WTC11 (cell line): ENCODE measurements around the gene MUC21. TPM values are rescaled to one million over a fixed set of nuclear protein-coding genes. Genes with fewer than 3 reads are reported as not detected.

Source experiments
- ATAC-seq: fragments of 200-7000 bp; cut with Tn5 transposase; 2 replicates; pipeline ENCODE4 v1.10.0; 2021; ENCODE audit warnings: mild to moderate bottlenecking, moderate library complexity
- CTCF ChIA-PET: fragments of 300-600 bp; sonication (Branson Sonifier 250); formaldehyde crosslinking; loops from one replicate; lab custom pipeline; 2021; ENCODE audit warnings: antibody characterized with exemption; lab: Charles Lee
- POLR2A ChIA-PET: fragments of 350-600 bp; sonication (Branson Sonifier 250); formaldehyde crosslinking; loops from one replicate; lab custom pipeline; 2021; ENCODE audit warnings: antibody characterized with exemption; lab: Charles Lee
- DNase-seq: peaks from one replicate; pipeline ENCODE4 v3.0.0; 2021; ENCODE audit warnings: low spot score
- H3K27ac Mint-ChIP-seq: 2 replicates; pipeline ENCODE4 v1.8.0; 2021; ENCODE audit warnings: mixed read lengths
- H3K27me3 Mint-ChIP-seq: 2 replicates; pipeline ENCODE4 v1.8.0; 2021; ENCODE audit warnings: low read depth, mild to moderate bottlenecking, moderate library complexity, mixed read lengths
- H3K36me3 Mint-ChIP-seq: 2 replicates; pipeline ENCODE4 v1.8.0; 2021; ENCODE audit warnings: mixed read lengths
- H3K4me1 Mint-ChIP-seq: 2 replicates; pipeline ENCODE4 v1.8.0; 2022; ENCODE audit warnings: mixed read lengths
- H3K4me3 Mint-ChIP-seq: 2 replicates; pipeline ENCODE4 v1.8.0; 2021; ENCODE audit warnings: mild to moderate bottlenecking, moderate library complexity, mixed read lengths
- H3K9me3 Mint-ChIP-seq: 2 replicates; pipeline ENCODE4 v1.8.0; 2021; ENCODE audit warnings: mixed read lengths
- AFF4 ChIP-seq: sonication (generic); formaldehyde crosslinking; IDR thresholded peaks from 2 replicates; pipeline ENCODE4 v1.8.1; 2023; ENCODE audit warnings: mild to moderate bottlenecking, missing genetic modification reagents, borderline replicate concordance
- E2F1 ChIP-seq: sonication (generic); formaldehyde crosslinking; IDR thresholded peaks from 2 replicates; pipeline ENCODE4 v1.8.0; 2022; ENCODE audit warnings: mild to moderate bottlenecking, missing genetic modification reagents
- E2F5 ChIP-seq: sonication (generic); formaldehyde crosslinking; IDR thresholded peaks from 2 replicates; pipeline ENCODE4 v1.8.1; 2022; ENCODE audit warnings: mild to moderate bottlenecking, moderate library complexity, missing genetic modification reagents
- ESRRA ChIP-seq: sonication (generic); formaldehyde crosslinking; IDR thresholded peaks from 2 replicates; pipeline ENCODE4 v1.8.1; 2022; ENCODE audit warnings: mild to moderate bottlenecking, missing genetic modification reagents, borderline replicate concordance
- FOXK1 ChIP-seq: sonication (generic); formaldehyde crosslinking; IDR thresholded peaks from 2 replicates; pipeline ENCODE4 v1.8.0; 2022; ENCODE audit warnings: mild to moderate bottlenecking, moderate library complexity, missing genetic modification reagents
- GRHL2 ChIP-seq: fragments of 250-450 bp; sonication (Bioruptor Pico); IDR thresholded peaks from 2 replicates; pipeline ENCODE4 v1.8.0; 2022; ENCODE audit warnings: mild to moderate bottlenecking, moderate library complexity; ENCODE audit not compliant: insufficient replicate concordance, severe bottlenecking
- IRF1 ChIP-seq: sonication (generic); formaldehyde crosslinking; IDR thresholded peaks from 2 replicates; pipeline ENCODE4 v1.8.0; 2023; ENCODE audit warnings: missing genetic modification reagents
- IRF2 ChIP-seq: sonication (generic); formaldehyde crosslinking; IDR thresholded peaks from 2 replicates; pipeline ENCODE4 v1.8.0; 2022; ENCODE audit warnings: low read depth, missing genetic modification reagents, borderline replicate concordance
- JUN ChIP-seq: sonication (generic); formaldehyde crosslinking; IDR thresholded peaks from 2 replicates; pipeline ENCODE4 v1.8.0; 2023; ENCODE audit warnings: mild to moderate bottlenecking, missing genetic modification reagents
- MYBL2 ChIP-seq: sonication (generic); formaldehyde crosslinking; IDR thresholded peaks from 2 replicates; pipeline ENCODE4 v1.8.1; 2023; ENCODE audit warnings: mild to moderate bottlenecking, moderate library complexity, missing genetic modification reagents
- PRDM15 ChIP-seq: sonication (generic); formaldehyde crosslinking; IDR thresholded peaks from 2 replicates; pipeline ENCODE4 v1.8.0; 2022; ENCODE audit warnings: missing genetic modification reagents
- SMAD4 ChIP-seq: sonication (generic); formaldehyde crosslinking; IDR thresholded peaks from 2 replicates; pipeline ENCODE4 v1.8.0; 2022; ENCODE audit warnings: mild to moderate bottlenecking, missing genetic modification reagents
- ZNF219 ChIP-seq: sonication (generic); formaldehyde crosslinking; IDR thresholded peaks from 2 replicates; pipeline ENCODE4 v1.8.0; 2023; ENCODE audit warnings: missing genetic modification reagents, mild to moderate bottlenecking, borderline replicate concordance
- total RNA-seq: library from RNA; stranded (reverse); gene quantifications from 3 replicates; pipeline ENCODE4 v1.2.3, GENCODE V29; 2021
- TF ChIP-seq, protein P1 (sequence below): sonication (generic); formaldehyde crosslinking; IDR thresholded peaks from 2 replicates; pipeline ENCODE4 v1.8.1; 2023; ENCODE audit warnings: mild to moderate bottlenecking, missing genetic modification reagents
- TF ChIP-seq, protein P2 (sequence below): sonication (generic); formaldehyde crosslinking; conservative IDR thresholded peaks from 2 replicates; pipeline ENCODE4 v1.8.1; 2023; ENCODE audit warnings: mild to moderate bottlenecking, low read depth, missing genetic modification reagents, moderate library complexity

MUC21 gene
- total RNA-seq, 1 experiment from 2014 or later, result not detected

DNA sequence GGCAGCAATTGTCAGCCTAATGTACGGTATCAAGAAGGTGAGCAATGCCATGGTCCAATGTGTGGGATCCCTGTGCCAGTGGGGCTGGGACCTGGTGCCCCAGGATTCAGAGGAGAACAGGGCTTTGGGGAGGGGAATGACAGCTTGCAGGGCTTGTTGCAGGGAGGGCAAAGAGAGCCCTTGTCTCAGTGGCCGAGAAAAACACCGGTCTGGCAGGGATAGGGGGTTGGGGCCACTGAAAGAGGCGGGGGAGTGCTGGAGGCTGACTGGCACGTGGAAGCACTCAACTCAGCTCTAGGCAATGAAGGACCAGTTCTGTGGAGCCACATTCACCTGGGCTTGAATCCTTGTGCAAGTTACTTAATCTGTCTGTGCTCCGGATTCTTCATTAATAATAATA, 46.3 kb upstream of the MUC21 start:
- CTCF ChIA-PET, result interaction anchor here (0.6 to 2.5 kb wide), 4 partner anchors 142 to 462 kb away, joined by 3 to 11 read pairs (median 4); no protein-coding TSS in a partner anchor
- TF ChIP-seq E2F1 (CRISPR knock-in tag) (no peak), IRF2 (CRISPR knock-in tag) (no peak), JUN (no peak), IRF1 (CRISPR knock-in tag) (no peak)
- TF ChIP-seq, protein P1, sequence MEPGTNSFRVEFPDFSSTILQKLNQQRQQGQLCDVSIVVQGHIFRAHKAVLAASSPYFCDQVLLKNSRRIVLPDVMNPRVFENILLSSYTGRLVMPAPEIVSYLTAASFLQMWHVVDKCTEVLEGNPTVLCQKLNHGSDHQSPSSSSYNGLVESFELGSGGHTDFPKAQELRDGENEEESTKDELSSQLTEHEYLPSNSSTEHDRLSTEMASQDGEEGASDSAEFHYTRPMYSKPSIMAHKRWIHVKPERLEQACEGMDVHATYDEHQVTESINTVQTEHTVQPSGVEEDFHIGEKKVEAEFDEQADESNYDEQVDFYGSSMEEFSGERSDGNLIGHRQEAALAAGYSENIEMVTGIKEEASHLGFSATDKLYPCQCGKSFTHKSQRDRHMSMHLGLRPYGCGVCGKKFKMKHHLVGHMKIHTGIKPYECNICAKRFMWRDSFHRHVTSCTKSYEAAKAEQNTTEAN (CRISPR knock-in tag), result no peak
- Mint-ChIP-seq H3K36me3 (no peaks in the 10 kb centered on the region), H3K4me1 (peaks cover 27% of the 10 kb centered on the region), H3K4me3 (no peak overlapping the region), H3K27me3 (no peaks in the 10 kb centered on the region; the same call in 1 of the 2 replicates), H3K9me3 (no peaks in the 10 kb centered on the region), H3K27ac (no peak overlapping the region)
- no peak for DNase-seq
- no peak for ATAC-seq
- POLR2A ChIA-PET, result no interaction called here

DNA sequence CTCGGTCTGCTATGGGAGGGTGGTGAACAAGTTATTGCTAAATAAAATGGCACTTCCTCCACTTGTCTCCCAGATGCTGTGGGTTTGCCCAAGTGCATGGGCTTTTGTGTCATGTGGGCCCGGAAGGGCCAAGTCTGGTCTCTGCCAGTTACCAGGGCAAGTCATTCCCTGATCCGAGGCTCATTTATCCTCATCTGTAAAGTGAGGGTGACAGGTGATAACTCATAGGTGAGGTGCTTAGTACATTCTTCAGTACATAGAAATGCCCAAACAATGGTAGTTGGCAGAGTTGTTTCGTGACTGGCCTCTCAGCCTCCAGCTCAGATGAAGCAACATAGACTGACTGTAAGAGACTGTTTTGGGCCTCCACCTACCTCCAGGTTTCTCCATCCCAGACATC, 44.8 kb upstream of the MUC21 start:
- Mint-ChIP-seq H3K4me1 (peaks cover 39% of the 10 kb centered on the region), H3K4me3 (no peak overlapping the region), H3K27ac (no peak overlapping the region), H3K36me3 (no peaks in the 10 kb centered on the region), H3K27me3 (no peaks in the 10 kb centered on the region; the same call in 1 of the 2 replicates), H3K9me3 (no peaks in the 10 kb centered on the region)
- CTCF ChIA-PET, result interaction anchor here (0.9 to 2.5 kb wide), 2 partner anchors 132 to 149 kb away, joined by 4 to 11 read pairs; no protein-coding TSS in a partner anchor
- POLR2A ChIA-PET, result no interaction called here
- ATAC-seq (no peak), DNase-seq (no peak)
- no peak for TF ChIP-seq E2F1 (CRISPR knock-in tag)
- TF ChIP-seq E2F5 (CRISPR knock-in tag), result no peak
- no peak for TF ChIP-seq GRHL2
- no peak for TF ChIP-seq MYBL2 (CRISPR knock-in tag)
- TF ChIP-seq, protein P2, sequence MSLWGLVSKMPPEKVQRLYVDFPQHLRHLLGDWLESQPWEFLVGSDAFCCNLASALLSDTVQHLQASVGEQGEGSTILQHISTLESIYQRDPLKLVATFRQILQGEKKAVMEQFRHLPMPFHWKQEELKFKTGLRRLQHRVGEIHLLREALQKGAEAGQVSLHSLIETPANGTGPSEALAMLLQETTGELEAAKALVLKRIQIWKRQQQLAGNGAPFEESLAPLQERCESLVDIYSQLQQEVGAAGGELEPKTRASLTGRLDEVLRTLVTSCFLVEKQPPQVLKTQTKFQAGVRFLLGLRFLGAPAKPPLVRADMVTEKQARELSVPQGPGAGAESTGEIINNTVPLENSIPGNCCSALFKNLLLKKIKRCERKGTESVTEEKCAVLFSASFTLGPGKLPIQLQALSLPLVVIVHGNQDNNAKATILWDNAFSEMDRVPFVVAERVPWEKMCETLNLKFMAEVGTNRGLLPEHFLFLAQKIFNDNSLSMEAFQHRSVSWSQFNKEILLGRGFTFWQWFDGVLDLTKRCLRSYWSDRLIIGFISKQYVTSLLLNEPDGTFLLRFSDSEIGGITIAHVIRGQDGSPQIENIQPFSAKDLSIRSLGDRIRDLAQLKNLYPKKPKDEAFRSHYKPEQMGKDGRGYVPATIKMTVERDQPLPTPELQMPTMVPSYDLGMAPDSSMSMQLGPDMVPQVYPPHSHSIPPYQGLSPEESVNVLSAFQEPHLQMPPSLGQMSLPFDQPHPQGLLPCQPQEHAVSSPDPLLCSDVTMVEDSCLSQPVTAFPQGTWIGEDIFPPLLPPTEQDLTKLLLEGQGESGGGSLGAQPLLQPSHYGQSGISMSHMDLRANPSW (CRISPR knock-in tag), result no peak
- TF ChIP-seq ZNF219 (CRISPR knock-in tag), result no peak
- no peak for TF ChIP-seq SMAD4 (CRISPR knock-in tag)
- no peak for TF ChIP-seq ESRRA (CRISPR knock-in tag)
- no peak for TF ChIP-seq FOXK1 (CRISPR knock-in tag)

DNA sequence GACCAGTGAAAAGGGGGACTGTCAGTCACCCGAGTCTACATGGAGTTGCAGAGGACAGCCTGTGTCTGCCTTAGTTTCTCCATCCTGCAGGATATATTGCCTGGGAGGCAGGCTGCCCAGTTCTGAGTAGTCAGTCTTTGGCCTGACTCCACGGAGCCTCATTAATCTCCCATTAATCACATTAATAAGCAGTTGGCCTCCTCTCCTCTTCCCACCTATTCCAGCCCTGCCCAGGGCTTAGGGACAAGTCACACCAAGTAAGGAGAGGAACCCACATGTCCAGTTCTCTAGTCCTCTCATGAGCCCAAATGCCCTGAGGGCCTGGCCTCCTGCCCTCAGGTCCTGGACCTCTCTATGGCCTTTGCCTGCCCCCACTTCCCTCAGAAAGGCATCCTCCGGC, 44.0 kb upstream of the MUC21 start:
- Mint-ChIP-seq H3K4me1 (peaks cover 39% of the 10 kb centered on the region), H3K27me3 (no peaks in the 10 kb centered on the region; the same call in 1 of the 2 replicates), H3K9me3 (no peaks in the 10 kb centered on the region), H3K27ac (no peak overlapping the region), H3K36me3 (no peaks in the 10 kb centered on the region), H3K4me3 (no peak overlapping the region)
- ATAC-seq (no peak), DNase-seq (no peak)
- ChIA-PET CTCF (interaction anchor here (1.3 to 4.7 kb wide), 5 partner anchors 25 to 148 kb away, joined by 4 to 50 read pairs (median 28); partner anchors contain the start of gene VARS2), POLR2A (no interaction called here)
- TF ChIP-seq AFF4 (CRISPR knock-in tag) (no peak), PRDM15 (no peak)
